OCI-LY7 (cell line): ENCODE measurements around the gene ADAM15. TPM values are rescaled to one million over a fixed set of nuclear protein-coding genes. Genes with fewer than 3 reads are reported as not detected.

Experiments
- BruUV-seq: library from RNA; stranded (reverse); fragments of 400-500 nt; replicated peaks from 2 replicates; lab custom pipeline; 2021; lab: Mats Ljungman, UMichigan
- CTCF ChIA-PET: fragments of 300-600 bp; sonication (Branson Sonifier 250); formaldehyde crosslinking; loops from one replicate; lab custom pipeline; 2022; ENCODE audit warnings: antibody characterized with exemption; ENCODE audit not compliant: unreplicated experiment; lab: Charles Lee
- POLR2A ChIA-PET: fragments of 300-600 bp; sonication (Branson Sonifier 250); formaldehyde crosslinking; loops from one replicate; lab custom pipeline; 2022; ENCODE audit warnings: antibody characterized with exemption; lab: Charles Lee
- DNase-seq: peaks from one replicate; pipeline ENCODE4 v3.0.0-alpha.2; 2015; ENCODE audit warnings: low spot score
- H2AFZ ChIP-seq: fragments of 200-600 bp; sonication (generic), shearing (Covaris generic); 2 replicates; pipeline ENCODE4 v1.6.1; 2014; ENCODE audit warnings: mild to moderate bottlenecking, antibody characterized with exemption, low read length, moderate library complexity
- H3K27ac ChIP-seq: fragments of 200-600 bp; sonication (generic); 2 replicates; pipeline ENCODE4 v1.5.1; 2014; ENCODE audit warnings: mixed run types, low read depth, mild to moderate bottlenecking, moderate library complexity, low read length, inconsistent platforms; ENCODE audit not compliant: poor library complexity, severe bottlenecking
- H3K36me3 ChIP-seq: fragments of 200-600 bp; sonication (generic); 2 replicates; pipeline ENCODE4 v1.6.1; 2014; ENCODE audit warnings: mild to moderate bottlenecking, antibody characterized with exemption, low read length, moderate library complexity, mixed read lengths; ENCODE audit not compliant: insufficient read depth
- H3K4me1 ChIP-seq: fragments of 200-600 bp; sonication (generic); 2 replicates; pipeline ENCODE4 v1.5.1; 2014; ENCODE audit warnings: mild to moderate bottlenecking, low read length; ENCODE audit not compliant: insufficient read depth, poor library complexity, severe bottlenecking
- H3K4me2 ChIP-seq: fragments of 200-600 bp; sonication (generic); 2 replicates; pipeline ENCODE4 v1.6.1; 2014; ENCODE audit warnings: mild to moderate bottlenecking, low read length
- H3K4me3 ChIP-seq: fragments of 200-600 bp; sonication (generic); 2 replicates; pipeline ENCODE4 v1.5.1; 2014; ENCODE audit warnings: mild to moderate bottlenecking, low read depth, low read length; ENCODE audit not compliant: poor library complexity, severe bottlenecking
- H3K79me2 ChIP-seq: fragments of 200-600 bp; sonication (generic); 2 replicates; pipeline ENCODE4 v1.6.1; 2016; ENCODE audit warnings: low read depth, mild to moderate bottlenecking, low read length, moderate library complexity, mixed read lengths; ENCODE audit not compliant: insufficient read depth
- H3K9me2 ChIP-seq: fragments of 200-600 bp; sonication (generic); 2 replicates; pipeline ENCODE4 v1.6.1; 2016; ENCODE audit warnings: mild to moderate bottlenecking, low read length, mixed read lengths; ENCODE audit not compliant: insufficient read depth
- H3K9me3 ChIP-seq: fragments of 200-600 bp; sonication (generic); 2 replicates; pipeline ENCODE4 v1.6.1; 2014; ENCODE audit warnings: mild to moderate bottlenecking, mixed run types, low read length, mixed read lengths
- H4K20me1 ChIP-seq: fragments of 200-600 bp; sonication (generic); 2 replicates; pipeline ENCODE4 v1.6.1; 2014; ENCODE audit warnings: mild to moderate bottlenecking, antibody characterized with exemption, low read length, moderate library complexity, mixed read lengths; ENCODE audit not compliant: insufficient read depth
- CTCF ChIP-seq: fragments of 200-600 bp; sonication (generic); conservative IDR thresholded peaks from 2 replicates; pipeline ENCODE4 v1.5.1; 2014; ENCODE audit warnings: mild to moderate bottlenecking, antibody characterized with exemption, low read length, moderate library complexity, mixed read lengths
- EZH2phosphoT487 ChIP-seq: fragments of 200-600 bp; sonication (generic); IDR thresholded peaks from 2 replicates; pipeline ENCODE4 v1.6.1; 2018; ENCODE audit warnings: low read depth, borderline replicate concordance, mild to moderate bottlenecking, mixed run types, antibody characterized with exemption, low read length, moderate library complexity, mixed read lengths
- intact Hi-C: fragments of 100-400 bp; cut with micrococcal nuclease; formaldehyde crosslinking; loops from one replicate; pipeline ENCODE4 v1.10.0; 2022; ENCODE audit not compliant: unreplicated experiment
- total RNA-seq, 2 experiments: library from RNA; depleted of rRNA in 1 of 2; stranded (reverse); fragments of >200 nt in 1 of 2; shearing (Covaris generic) in 1 of 2; gene quantifications; 2 replicates each; pipeline ENCODE4 v1.2.3, GENCODE V29; 2014 to 2022

ADAM15 gene
- total RNA-seq, 2 experiments from 2014 or later = 19.7 to 56.1 TPM

GRCh38 chr1:155080312-155081228 lies 29.5 kb downstream of the ADAM15 start:
- no peaks in the 10 kb centered on the region for H3K9me3 ChIP-seq
- no peaks in the 10 kb centered on the region for H3K79me2 ChIP-seq
- peaks cover 57% of the 10 kb centered on the region for H3K4me1 ChIP-seq
- POLR2A ChIA-PET = no interaction called here
- no peaks in the 10 kb centered on the region for H3K36me3 ChIP-seq
- H3K4me2 ChIP-seq = peak overlapping the region; percentile 79
- H2AFZ ChIP-seq = no peak overlapping the region
- CTCF ChIA-PET = no interaction called here
- DNase-seq = peak; percentile 53
- H3K27ac ChIP-seq = no peak overlapping the region
- peak overlapping the region; percentile 56 for H3K4me3 ChIP-seq
- TF ChIP-seq EZH2phosphoT487 (no peak; the same call in none of the 2 replicates), CTCF (no peak)
- no TSS peak for BruUV-seq
- intact Hi-C loops = no loop called here
- no peaks in the 10 kb centered on the region for H3K9me2 ChIP-seq
- H4K20me1 ChIP-seq = no peaks in the 10 kb centered on the region

GRCh38 chr1:155081472-155082300 lies 30.6 kb downstream of the ADAM15 start:
- Histone ChIP-seq H3K4me3 (no peak overlapping the region), H3K9me2 (no peaks in the 10 kb centered on the region), H3K27ac (no peak overlapping the region), H2AFZ (no peak overlapping the region), H3K4me2 (peak overlapping the region; percentile 79; the same call in 1 of the 2 replicates), H3K4me1 (peaks cover 64% of the 10 kb centered on the region), H3K9me3 (no peaks in the 10 kb centered on the region), H3K79me2 (no peaks in the 10 kb centered on the region), H3K36me3 (no peaks in the 10 kb centered on the region), H4K20me1 (no peaks in the 10 kb centered on the region)
- TF ChIP-seq CTCF (no peak), EZH2phosphoT487 (no peak; the same call in 1 of the 2 replicates)
- DNase-seq = no peak
- ChIA-PET POLR2A (interaction anchor here (0.7 kb wide), 1 partner anchor 17 kb away, joined by 4 read pairs; no protein-coding TSS in a partner anchor), CTCF (no interaction called here)
- intact Hi-C loops = no loop called here
- BruUV-seq = no TSS peak
